NCI-H748 (cell line): ENCODE data around the gene TNFRSF13B.
"Not testable (repeated sequence)": the region's sequence is repeated elsewhere in the genome, so short reads cannot be mapped to it uniquely, and the experiment has no call there.

Experiments
- DNase-seq: peaks from one replicate; lab custom pipeline; 2025; ENCODE audit not compliant: unreplicated experiment; lab: John Stamatoyannopoulos, UW

Gene TNFRSF13B

GRCh38 chr17:16961792-16962191 lies 10.1 kb downstream of the TNFRSF13B start:
- DNase-seq: no peak

- not testable (repeated sequence) for DNase-seq
Measured at GRCh38 chr17:16961022-16961421, 10.9 kb downstream of the TNFRSF13B start.

DNA sequence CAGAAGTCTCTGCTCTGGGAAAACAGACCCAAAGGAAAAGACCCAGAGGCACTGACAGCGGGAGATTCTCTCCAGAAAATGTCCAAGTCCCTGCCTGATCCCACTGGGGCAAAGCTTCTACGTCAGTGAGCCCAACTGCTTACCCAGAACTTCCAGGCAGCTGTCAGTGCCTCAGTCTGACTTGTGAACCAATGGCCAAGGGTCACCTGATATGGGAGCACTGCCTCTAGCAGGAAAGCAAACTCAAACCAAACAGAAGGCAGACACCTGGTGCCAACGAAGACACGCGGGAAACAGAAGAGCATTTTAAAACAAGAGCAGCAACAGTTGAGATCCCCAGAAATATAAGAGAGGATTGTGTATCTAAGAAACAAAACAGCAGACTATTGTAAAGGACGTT lies 16.9 kb downstream of the TNFRSF13B start:
- not testable (repeated sequence) for DNase-seq

- no peak for DNase-seq
Measured at GRCh38 chr17:16954521-16954920, 17.4 kb downstream of the TNFRSF13B start.

DNA sequence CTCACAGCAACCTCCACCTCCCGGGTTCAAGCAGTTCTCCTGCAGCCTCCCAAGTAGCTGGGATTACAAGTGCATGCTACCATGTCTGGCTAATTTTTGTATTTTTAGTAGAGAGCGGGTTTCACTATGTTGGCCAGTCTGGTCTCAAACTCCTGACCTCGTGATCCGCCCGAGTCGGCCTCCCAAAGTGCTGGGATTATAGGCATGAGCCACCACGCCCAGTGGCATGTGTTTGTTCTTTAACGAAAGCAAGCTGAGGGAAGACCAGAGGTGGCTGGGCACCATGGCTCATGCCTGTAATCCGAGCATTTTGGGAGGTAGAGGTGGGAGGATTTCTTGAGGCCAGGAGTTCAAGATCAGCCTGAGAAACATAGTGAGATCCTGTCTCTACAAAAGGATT lies 18.1 kb downstream of the TNFRSF13B start:
- no peak for DNase-seq

- DNase-seq: no peak
Measured at GRCh38 chr17:16953347-16953746, 18.6 kb downstream of the TNFRSF13B start.

GRCh38 chr17:16952401-16952800 lies 19.5 kb downstream of the TNFRSF13B start:
- no peak for DNase-seq

GRCh38 chr17:16950488-16950887 lies 21.4 kb downstream of the TNFRSF13B start:
- DNase-seq: no peak

- DNase-seq: no peak
Measured at GRCh38 chr17:16948587-16949376, 23.1 kb downstream of the TNFRSF13B start.

DNA sequence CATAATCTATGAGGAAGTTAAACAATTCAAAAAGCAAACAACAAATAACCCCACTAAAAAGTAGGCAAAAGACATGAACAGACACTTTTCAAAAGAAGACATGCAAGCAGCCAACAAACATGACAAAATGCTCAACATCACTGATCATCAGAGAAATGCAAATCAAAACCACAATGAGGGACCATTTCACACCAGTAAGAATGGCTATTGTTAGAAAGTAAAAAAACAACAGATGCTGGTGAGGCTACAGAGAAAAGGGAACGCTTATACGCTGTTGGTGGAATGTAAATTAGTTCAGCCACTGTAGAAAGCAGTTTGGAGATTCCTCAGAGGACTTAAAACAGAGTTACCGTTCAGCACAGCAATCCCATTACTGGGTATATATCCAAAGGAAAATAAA lies 24.4 kb downstream of the TNFRSF13B start:
- DNase-seq: no peak

DNA sequence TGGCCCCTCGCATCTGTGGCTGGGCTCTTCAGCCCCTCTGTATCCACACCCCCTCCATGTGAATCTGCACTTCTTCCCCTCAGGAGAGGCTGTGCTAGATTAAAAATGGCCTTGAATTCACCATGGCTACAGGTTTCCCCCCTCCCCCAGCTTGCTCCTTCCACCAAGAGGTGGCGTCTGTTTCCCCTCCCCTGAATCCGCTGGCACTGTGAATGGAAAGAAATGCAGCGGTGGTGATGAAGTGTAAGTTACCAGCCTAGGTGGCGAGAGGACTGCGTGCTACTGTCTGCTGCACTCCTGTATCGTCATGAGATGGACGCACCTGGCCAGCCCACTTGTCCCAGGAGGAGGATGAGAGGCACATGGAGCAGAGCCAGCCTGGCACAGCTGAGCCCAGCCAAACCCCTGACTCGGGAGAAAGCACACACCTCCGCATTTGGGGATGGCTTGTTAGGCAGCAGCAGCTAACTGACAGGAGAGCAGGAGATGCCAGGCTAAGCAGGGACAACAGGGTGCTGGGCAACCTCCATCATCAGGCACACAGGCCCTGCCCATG lies 26.2 kb downstream of the TNFRSF13B start:
- peak; percentile 54 for DNase-seq

- no peak for DNase-seq
Measured at GRCh38 chr17:16945136-16945482, 26.8 kb downstream of the TNFRSF13B start.

DNA sequence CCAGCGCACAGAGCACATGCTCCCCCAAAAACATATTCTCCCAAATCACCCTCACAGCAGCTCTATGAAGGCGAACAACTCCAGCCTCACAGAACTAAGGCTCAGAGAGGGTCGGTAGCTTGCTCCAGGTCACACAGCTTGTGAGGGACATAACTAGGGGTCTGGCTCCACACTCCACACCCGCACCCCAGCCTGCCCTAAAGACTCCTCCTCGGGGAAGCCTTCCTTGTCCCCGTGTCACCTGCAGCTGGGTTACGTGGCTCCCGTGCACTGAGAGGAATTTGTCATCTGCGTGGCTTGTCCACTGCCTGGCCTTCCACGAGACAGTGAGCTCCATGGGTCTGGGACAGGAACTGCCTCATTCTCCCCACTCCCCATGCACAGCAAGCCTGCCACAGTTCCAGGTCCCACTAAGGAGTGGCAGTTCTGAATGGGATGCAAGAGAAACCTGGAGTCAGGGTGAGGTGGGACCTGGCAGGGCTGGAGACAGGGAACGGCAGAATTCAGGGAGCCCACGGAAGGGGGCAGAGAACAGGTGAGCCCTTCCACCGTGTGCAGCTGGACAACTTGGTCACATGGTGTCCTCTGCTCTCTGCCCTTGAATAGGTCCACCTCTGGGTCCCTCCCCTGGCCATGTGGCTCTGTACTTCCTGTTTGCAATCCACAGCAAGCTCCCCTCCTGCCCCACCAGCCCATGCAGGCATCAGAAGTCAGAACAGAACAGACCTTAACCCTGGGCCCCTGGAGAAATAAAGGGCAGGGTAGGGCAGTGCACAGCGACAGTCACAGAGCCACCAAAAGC lies 27.4 kb downstream of the TNFRSF13B start:
- no peak for DNase-seq

GRCh38 chr17:16943541-16944333 lies 28.2 kb downstream of the TNFRSF13B start:
- no peak for DNase-seq

GRCh38 chr17:16943032-16943352 lies 28.9 kb downstream of the TNFRSF13B start:
- DNase-seq: no peak

- no peak for DNase-seq
Measured at GRCh38 chr17:16942141-16943031, 29.5 kb downstream of the TNFRSF13B start.

DNA sequence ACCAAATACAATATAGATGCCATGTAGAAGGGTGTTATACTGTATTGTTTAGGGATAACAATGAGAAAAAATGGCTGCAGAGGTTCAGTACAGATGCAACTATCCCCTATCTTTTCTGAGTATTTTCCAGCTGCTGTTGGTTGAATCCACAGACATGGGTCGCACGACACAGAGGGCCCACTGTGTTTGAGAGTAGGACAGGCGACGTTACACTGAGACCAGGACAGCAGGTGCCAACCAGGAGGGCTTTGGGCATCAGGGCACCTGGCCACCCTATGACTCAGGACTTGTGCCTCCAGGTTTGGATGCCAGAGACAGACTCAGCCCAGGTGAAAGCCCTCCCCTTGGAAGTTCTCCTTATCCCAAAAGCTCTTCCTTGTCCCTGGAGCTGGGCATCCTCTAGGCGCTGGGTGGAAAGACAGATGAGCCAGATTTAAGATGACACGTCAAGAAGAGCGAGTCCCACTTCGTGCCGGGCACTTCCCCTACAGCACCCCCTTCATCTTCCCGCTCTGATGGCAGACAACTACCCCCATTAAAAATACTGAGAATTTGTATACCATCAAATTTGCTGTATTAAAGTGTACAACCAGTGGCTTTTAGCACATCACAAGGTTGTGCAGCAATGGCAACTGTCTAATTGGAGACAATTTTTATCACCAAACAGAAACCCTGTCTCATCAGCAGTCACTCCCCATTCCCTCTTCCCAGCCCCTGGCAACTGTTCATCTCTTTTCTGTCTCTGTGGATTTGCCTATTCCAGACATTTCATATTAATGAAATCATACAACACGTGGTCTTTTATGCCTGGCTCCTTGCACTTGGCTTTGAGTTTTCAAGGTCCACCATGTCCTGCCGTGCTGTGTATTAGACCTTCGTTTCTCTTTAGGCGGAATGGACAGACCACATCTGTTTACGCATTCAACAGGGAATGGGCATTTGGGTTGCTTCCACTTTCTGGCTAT lies 30.6 kb downstream of the TNFRSF13B start:
- DNase-seq: no peak

GRCh38 chr17:16940116-16940881 lies 31.6 kb downstream of the TNFRSF13B start:
- no peak for DNase-seq
